Mammary epithelial cell (primary cell): Measurements from ENCODE around the gene OSBPL5.

Experiments
- EZH2 ChIP-seq: IDR thresholded peaks from 2 replicates; pipeline ENCODE4 v1.6.1; 2012; ENCODE audit warnings: low read length, inconsistent platforms, borderline replicate concordance
- TF ChIP-seq, protein P1 (sequence below), 2 donors: IDR thresholded peaks in 1 of 2; conservative IDR thresholded peaks in 1 of 2; 2 replicates each; pipeline ENCODE4 v1.5.1; 2011 to 2012; ENCODE audit warnings: inconsistent platforms in 2 of 2, low read length in 2 of 2, mild to moderate bottlenecking in 2 of 2, control low read depth in 1 of 2, low read depth in 1 of 2; ENCODE audit not compliant: insufficient read depth in 1 of 2; ENCODE audit errors: extremely low read depth in 1 of 2

DNA sequence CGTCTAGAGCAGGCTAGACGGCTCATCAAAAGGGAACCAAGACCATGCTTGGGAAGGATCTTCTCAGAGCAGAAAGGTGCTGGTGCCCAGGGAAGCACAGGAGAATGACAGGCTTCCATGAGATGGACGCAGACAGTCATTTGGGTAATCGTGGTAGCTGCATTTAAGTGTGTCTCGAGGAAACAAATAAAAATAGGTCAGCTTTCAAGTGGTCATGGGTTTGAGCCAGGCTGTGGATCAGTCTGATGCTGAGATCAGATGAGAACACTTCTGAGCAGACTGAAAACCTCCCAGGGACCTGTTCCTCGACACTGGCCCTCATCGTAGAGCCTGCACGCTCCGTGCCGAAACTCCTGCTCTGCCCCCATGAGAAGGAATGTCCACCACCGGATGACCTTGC is 112.5 kb downstream of the OSBPL5 start:
- TF ChIP-seq, protein P1, sequence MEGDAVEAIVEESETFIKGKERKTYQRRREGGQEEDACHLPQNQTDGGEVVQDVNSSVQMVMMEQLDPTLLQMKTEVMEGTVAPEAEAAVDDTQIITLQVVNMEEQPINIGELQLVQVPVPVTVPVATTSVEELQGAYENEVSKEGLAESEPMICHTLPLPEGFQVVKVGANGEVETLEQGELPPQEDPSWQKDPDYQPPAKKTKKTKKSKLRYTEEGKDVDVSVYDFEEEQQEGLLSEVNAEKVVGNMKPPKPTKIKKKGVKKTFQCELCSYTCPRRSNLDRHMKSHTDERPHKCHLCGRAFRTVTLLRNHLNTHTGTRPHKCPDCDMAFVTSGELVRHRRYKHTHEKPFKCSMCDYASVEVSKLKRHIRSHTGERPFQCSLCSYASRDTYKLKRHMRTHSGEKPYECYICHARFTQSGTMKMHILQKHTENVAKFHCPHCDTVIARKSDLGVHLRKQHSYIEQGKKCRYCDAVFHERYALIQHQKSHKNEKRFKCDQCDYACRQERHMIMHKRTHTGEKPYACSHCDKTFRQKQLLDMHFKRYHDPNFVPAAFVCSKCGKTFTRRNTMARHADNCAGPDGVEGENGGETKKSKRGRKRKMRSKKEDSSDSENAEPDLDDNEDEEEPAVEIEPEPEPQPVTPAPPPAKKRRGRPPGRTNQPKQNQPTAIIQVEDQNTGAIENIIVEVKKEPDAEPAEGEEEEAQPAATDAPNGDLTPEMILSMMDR (conservative IDR thresholded peaks at IDR 0.05 in 1 of 2, IDR thresholded peaks at IDR 0.05 in 1 of 2; ENCODE audit: extremely low read depth in 1 of 2, insufficient read depth in 1 of 2, low read depth in 1 of 2, low read length in 2 of 2), result no peak
- TF ChIP-seq EZH2, result no peak
